ENCODE data around the gene BRD4. TPM values are rescaled to one million over a fixed set of nuclear protein-coding genes. Genes with fewer than 3 reads are reported as not detected.

The BRD4 gene
- total and polyA plus RNA-seq, 2 of the 13 experiments (the other 11 are each of a cell fraction or from before 2014, with no cell fraction given), result 10.5 to 11.4 TPM

- TF ChIP-seq GMEB2 (CRISPR knock-in tag; IDR thresholded peaks at IDR 0.05; ENCODE audit: low read depth) (no peak), HIC2 (CRISPR knock-in tag; IDR thresholded peaks at IDR 0.05; ENCODE audit: low read depth) (0 out of 2 replicates have a peak, but pooled peaks have one; percentile 34), ZNF558 (CRISPR knock-in tag; IDR thresholded peaks at IDR 0.05; ENCODE audit: borderline replicate concordance) (no peak), TAF1 (CRISPR knock-in tag; IDR thresholded peaks at IDR 0.05) (no peak), TAF15 (IDR thresholded peaks at IDR 0.05; ENCODE audit: low read depth, low read length, poor library complexity, severe bottlenecking) (no peak), CBFB (CRISPR knock-in tag; IDR thresholded peaks at IDR 0.05) (no peak), NFKB2 (CRISPR knock-in tag; IDR thresholded peaks at IDR 0.05; ENCODE audit: borderline replicate concordance) (no peak), ZNF253 (CRISPR knock-in tag; IDR thresholded peaks at IDR 0.05; ENCODE audit: borderline replicate concordance) (no peak), YEATS2 (CRISPR knock-in tag; IDR thresholded peaks at IDR 0.05; ENCODE audit: borderline replicate concordance) (no peak), ZNF800 (CRISPR knock-in tag; IDR thresholded peaks at IDR 0.05) (no peak), SSRP1 (CRISPR knock-in tag; IDR thresholded peaks at IDR 0.05) (0 out of 2 replicates have a peak, but pooled peaks have one; percentile 5), SIN3B (IDR thresholded peaks at IDR 0.05; ENCODE audit: low read length) (no peak), RBM22 (optimal IDR thresholded peaks at IDR 0.05; ENCODE audit: low read length) (no peak), ATF4 (CRISPR knock-in tag; IDR thresholded peaks at IDR 0.05) (0 out of 4 replicates have a peak, but pooled peaks of 1 of the 2 experiments have one; percentile 28), ZNF737 (CRISPR knock-in tag; IDR thresholded peaks at IDR 0.05; ENCODE audit: borderline replicate concordance) (no peak), NR0B2 (CRISPR knock-in tag; IDR thresholded peaks at IDR 0.05) (no peak), MBNL3 (CRISPR knock-in tag; conservative IDR thresholded peaks at IDR 0.05) (no peak), KLF11 (CRISPR knock-in tag; IDR thresholded peaks at IDR 0.05) (no peak), SALL1 (CRISPR knock-in tag; IDR thresholded peaks at IDR 0.05) (peak; percentile 53; the same call in 1 of the 2 replicates), TCF7L2 (IDR thresholded peaks at IDR 0.05; ENCODE audit: low read depth, low read length) (no peak), U2AF1 (optimal IDR thresholded peaks at IDR 0.05; ENCODE audit: low read depth, low read length) (no peak), GTF3A (CRISPR knock-in tag; conservative IDR thresholded peaks at IDR 0.05) (no peak), SNAPC5 (CRISPR knock-in tag; IDR thresholded peaks at IDR 0.05; ENCODE audit: borderline replicate concordance) (no peak), PRMT3 (CRISPR knock-in tag; IDR thresholded peaks at IDR 0.05; ENCODE audit: borderline replicate concordance, low read depth) (no peak)
Observed at GRCh38 chr19:15304140-15304705, 28.1 kb downstream of the BRD4 start (continued).
